Mesenteric fat pad (tissue), 1 donor: Measurements from ENCODE around the gene CCDC71L. TPM values are rescaled to one million over a fixed set of nuclear protein-coding genes. Genes with fewer than 3 reads are reported as not detected.

Experiments used
- DNase-seq: peaks from one replicate; pipeline ENCODE4 v3.0.0-alpha.2; 2020; ENCODE audit warnings: low spot score
- total RNA-seq: library from RNA; stranded (reverse); fragmentation: NEBNext Ultra II Directional; extraction: Animal tissue kit (Norgen Biotek cat#: 25700); gene quantifications from one replicate; pipeline ENCODE4 v1.2.1, GENCODE V29; 2021
- donor health status: DM: yes; HTN: yes; CAD: no.

Gene CCDC71L
- total RNA-seq, 1 donor from 2014 or later: 122 TPM

DNA sequence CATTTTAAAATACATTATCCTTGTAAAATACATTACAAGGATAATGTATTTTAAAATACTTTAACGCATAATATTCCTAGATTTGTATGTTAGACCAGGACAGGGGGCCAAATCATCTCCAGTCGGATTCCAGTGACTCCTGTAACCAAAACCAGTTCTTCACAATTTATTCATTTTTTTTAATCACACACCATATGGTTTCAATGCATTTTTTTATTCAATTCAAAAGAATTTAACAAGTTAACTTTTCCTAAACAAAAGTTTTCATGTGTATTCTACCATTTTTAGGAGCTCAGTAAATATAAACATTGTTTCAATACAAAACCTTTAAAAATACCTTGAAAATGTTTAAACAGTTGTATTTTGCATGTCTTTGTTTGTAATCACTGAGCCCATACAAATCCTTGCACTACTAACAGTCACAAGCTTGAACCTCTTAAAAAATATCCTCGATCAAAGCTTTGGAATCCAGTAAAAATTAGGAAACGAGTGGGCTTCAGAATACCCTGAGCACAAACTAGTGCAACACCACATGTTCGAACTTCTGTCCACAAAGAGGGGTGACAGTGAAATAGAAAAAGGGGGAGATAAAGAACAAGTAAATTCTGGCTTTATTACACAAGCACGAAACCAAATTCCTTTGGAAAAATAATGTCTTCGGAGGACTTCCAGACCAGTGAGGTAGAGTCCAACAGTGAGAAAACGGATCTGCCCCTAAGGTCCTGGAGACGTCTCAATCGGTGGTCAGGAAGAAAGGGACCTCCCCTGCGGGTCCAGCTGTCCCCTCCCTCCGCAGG is 1.6 kb downstream of the CCDC71L start:
- DNase-seq: no peak

DNA sequence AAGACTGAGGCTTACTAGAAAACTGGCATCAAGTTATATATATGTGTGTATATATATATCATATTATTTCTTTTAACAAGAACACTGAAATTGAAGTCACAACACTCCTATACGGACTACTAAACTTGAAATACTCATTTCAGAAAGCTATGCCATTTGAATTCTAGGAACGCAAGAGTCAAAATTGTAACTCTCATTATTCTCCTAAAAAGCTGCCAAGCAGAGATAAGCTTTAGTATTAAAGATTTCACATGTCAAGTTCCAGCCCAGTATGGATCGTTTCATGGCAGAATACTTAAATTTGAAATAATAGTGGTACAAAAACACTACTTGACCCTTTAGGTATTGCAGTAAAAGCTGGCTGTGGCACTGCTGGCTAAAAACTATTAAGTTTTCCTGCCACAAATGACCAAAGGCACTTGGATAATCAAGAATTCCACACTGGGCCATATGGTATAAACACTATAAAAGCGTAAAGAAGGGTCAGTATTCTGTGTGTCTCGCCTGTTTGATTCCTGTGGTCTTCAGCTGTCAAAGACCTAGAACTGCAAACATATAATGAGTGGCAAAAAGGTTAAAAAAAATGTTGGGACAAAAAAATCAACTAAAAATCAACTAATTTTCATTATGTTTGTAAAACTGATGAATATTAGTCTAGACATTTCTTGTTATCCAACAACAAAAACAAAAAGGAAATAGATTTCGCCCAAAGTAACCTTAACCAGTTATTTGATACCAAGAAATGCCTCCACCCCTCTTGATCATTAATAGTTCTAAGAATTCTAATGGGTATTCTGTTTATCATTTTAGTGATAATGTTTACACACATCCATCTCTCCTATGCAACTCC is 2.4 kb downstream of the CCDC71L start:
- no peak for DNase-seq

DNA sequence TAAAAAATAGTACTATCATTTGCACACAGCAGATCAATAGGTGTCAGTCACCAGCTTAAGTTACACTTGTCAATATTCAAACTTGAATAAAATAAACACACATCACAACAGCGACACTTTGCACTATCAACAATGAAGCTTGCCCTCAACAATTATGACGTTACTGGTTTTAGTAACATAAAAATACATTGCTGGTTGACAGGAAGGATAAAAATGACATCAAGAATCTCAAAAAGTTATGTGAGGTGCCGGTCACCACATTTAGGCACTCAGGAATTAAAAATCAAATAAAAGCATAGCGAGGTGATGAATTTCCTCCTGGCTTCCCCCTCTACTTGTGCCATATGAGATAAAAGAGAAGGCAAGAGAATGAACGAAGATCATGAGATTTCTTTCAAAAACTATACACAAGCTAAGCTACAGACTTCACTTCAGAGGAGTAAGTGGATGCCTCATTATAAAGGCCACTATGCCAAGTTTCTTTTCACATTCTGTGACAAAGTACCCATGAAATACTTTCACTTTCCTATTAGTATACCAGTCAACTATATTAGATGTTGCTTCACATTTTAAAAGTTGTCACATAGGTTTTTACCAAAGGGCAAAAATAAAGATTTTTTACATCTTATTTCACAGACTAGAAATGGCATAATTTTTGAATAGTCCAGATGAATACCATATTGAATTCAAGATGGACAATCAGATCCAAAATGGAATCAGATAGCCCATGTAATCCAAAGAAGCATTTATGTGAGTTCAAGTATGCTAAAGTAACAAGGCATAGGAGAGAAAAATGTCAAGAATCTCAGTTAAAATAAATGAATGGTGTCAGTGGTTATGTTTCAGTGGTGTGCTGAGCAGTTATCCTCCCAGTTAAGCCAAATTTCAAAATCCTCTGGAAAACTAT is 3.6 kb downstream of the CCDC71L start:
- DNase-seq: no peak

DNA sequence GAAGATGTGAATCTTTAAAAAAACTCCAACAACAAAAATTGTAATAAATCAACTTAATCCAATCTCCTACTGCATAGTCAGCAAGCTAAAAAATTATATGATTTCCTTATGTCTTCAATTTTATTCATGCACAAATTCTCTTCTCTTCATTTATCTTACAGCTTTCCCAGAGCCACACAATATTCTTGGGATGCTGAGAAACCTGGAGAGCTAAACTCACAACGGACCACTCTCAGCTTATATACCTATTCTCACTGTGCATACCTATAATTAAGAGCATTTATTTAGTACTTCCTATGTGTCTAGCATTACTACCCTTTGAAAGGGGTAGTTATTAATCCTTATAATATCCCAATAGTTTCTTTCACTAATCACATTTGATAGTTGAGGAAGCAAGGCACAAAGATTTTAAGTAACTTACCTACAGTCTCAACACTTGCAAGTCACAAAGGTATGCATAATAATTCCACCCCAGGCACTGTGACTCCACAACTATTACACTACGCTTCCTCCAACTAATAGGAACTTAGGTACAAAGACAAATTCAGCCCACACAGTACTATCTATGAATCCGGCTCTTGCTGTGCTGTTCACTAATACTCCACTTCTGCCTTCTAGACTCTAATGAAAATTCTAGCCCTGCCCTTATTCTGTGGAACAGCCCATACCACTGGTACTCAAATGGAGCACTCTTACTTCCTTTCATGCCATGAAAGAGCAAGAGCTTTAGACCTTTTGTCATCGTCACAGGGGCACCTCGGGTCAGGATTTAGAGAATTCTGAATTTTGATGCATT is 5.1 kb downstream of the CCDC71L start:
- DNase-seq: no peak

DNA sequence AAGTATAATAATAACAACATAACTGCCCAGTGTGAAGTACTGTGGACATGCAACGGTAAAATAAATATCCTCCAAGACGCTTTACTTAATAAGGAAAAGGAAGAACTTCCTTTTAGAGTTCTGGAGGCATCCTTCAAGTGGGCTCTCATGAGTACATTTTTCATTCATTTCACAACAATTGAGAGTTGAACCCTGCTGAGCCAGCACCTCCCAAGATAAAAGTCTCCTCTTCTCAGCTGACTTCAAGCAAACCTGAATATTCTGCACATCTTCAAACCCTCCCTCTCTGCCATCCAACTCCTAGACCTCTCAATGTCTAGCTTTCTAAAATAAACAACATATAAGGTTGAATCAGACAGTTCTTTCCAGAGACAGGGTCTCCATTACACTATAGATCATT is 7.5 kb downstream of the CCDC71L start:
- DNase-seq: no peak

DNA sequence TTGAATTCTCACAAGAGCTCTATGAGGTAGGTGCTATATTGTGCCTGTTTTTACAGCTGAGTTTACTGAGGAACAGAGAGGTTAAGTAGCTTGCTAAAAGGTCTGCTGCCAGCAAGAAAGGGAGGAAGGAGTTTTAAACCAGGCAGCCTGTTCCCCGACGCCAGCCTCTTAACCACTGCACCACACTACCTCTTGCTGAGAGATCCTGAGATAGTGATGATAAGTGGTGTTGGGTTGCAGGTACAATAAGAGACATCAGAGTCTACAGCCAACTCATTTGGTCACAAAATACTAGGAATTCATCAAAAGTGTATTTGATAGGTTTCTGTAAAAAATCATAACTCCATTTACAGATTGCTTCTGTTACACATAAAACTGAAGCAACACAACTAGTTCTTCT is 8.0 kb downstream of the CCDC71L start:
- DNase-seq: no peak

DNA sequence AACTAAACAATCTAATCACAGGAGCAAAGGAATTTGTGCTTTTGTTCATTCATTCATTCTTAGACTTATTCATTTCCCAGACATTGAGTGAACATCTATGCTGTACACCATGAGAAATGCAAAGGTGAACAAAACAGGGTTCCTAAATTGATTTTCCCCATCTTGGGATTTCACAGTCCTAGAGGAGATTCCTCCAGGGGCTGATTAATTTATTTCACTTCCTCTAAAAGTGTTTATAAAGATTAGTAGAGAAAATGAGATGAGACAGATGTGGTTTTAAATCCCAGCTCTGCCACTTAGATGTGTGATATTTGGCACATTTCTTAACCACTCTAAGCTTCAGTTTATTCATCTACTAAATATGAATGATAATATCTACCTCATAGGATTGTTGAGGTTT is 8.9 kb downstream of the CCDC71L start:
- DNase-seq: no peak

DNA sequence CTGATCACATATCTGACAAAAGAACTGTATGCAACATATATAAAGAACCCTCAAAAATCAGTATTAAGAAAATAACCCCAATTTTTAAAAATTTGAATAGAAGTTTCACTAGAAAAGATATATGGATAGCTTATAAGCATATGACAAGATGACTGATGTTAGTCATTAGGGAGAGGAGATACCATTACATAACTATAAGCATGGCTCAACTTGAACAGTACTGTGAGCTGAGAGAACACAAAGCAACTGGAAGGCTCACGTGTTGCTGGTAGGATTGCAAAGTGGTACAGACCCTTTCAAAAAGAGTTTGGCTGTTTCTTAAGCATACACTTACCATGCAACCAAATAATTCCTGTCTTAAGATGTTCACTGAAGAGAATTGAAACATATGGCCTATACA is 14.7 kb downstream of the CCDC71L start:
- no peak for DNase-seq

DNA sequence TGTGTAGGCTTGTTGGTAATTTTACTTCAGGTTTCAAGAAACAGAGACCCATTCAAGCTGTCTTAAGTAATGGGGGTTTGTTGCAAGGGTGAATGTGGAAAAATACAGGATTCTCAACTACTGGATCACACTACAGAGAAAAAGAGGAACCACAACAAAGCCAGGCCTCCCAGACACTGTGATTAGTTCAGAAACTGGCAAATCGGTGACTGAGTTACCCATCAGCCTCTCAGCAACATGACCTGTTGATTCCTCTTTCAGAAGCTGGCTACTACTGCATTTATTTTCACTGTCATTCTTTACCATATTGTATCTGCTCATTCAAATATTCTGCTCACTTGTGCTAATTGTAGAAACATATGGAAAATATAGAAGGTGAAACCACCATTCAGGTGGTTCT is 16.0 kb downstream of the CCDC71L start:
- DNase-seq: no peak

DNA sequence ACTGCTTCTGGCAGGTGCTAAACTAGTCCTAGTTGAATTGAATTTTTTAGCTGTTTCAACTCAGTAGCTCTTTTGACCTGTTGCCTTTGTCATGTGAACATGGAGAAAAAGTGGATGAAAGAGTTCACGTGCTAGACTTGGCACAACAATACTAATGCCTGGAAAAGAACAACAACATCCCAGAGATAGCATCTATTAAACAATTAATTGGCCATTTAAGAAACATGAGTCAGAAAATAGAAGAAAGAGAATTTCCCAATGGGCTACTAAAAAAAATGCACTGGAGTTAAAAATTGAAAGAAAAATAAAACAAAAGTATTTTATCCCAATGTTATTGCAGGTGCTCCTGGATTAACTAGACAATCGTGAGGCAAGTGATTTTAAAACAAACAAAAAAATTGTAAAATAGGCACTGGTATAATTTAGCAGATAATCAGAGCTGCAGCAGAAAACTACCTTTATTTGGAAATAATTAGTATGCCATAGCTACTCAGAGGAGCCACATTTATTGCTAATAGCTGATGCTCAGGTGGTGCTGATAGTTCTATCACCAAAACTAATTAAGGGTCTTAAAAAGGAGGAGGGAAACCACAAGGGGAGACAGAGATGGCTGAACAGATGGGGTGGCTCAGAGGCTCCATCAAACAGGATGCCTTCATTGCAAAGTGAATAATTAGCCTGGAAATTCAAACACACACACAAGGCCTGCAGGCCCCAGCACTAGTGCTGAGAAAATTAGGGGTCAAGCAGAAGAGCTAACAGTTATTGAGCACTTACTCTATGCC is 17.6 kb downstream of the CCDC71L start:
- DNase-seq: no peak

DNA sequence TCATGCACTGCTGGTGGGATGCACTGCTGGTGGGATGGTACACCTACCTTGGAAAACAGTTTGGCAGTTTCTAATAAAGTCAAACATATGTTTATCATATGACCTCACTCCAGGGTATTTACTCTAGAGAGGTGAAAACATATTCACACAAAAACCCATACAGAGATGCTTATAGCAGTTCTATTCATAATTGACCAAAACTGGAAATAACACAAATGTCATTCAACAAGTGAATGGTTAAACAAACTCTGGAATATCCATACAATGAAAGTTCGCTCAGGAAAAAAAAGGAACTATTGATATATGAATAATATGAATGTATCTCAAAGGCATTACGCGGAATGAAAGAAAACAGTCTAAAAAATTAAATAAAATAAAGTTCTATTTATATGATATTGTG is 19.5 kb downstream of the CCDC71L start:
- no peak for DNase-seq

DNA sequence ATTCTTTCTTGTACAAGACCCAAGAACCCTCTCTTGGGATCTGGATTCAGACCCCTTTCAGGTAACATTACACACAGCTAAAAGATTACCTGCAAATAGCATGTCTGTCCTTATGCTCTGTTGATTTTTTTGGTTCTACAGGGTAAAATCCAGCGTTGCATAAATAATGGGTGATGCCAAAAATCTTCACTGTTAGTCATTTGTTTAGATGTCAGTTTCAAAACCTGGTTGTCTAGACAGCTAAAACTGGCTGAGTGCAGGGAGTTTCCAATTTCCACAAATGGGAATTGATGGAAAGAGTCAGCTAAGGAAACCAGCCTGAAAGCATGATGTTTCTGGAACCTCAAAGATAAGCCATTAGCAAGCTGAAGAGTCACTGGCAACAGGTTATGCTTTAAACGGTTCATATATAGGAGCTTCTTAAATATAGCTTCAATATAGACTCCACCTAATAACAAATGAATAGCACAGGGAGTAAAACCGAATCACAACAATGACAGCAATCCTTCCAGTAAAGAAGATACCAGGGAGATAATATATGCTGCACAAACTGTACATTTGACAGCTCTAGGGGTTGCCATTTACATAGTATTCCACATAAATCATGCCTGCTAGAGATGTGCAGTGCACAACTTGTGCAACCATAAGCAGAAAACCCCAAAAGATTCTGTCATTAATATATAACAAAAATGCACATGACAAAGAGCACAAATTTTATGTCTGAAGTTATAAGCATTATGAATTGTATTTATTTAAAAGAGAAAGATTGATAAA is 20.4 kb downstream of the CCDC71L start:
- no peak for DNase-seq

DNA sequence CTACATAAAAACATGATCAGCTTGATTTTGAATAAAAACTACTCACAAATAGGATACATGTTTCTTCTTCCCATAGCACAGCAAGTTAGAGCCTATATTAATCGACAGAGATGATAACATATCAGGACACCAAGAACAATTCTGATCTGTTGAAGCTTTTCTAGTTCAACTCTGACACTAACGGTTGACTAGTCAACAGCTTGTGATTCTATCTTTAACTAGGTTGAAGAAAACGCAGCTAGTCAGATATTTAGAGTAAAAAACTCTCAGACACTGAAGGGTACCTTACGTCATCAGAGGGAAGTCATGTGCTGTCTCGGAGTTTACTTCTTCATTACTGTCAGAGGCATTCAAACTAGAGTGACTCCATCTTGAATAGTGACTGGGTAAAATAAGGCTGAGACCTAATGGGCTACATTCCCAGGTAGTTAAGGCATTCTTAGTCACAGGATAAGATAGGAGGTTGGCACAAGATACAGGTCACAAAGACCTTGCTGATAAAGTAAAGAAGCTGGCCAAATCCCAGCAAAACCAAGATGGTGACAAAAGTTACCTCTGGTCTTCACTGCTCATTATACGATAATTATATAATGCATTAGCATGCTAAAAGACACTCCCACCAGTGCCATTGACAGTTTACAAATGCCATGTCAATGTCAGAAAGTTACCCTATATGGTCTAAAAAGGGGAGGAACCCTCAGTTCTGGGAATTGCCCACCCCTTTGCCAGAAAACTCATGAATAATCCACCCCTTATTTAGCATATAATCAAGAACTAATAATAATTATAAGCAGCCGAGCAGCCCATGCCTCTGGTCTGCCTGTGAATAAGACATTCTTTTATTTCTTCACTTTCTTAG is 21.3 kb downstream of the CCDC71L start:
- no peak for DNase-seq

DNA sequence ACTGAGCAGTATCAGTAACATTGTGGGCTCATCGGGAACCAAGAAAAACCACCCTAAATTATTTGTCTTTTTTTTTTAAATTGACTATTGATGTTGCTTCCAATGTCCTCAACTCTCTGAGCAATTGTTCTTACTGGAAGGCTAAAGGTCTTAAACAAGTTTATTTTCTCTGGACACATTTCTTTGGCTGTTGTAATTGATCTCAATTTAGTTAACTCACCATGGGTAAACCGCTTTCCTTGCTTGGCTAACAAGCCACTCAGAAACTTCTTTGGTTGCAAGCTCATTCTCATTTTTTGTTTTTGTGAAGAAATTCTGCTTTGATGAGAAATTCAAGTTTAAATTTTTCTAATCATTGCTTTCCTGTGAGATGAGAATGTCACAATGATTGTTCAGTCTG is 25.5 kb downstream of the CCDC71L start:
- no peak for DNase-seq

DNA sequence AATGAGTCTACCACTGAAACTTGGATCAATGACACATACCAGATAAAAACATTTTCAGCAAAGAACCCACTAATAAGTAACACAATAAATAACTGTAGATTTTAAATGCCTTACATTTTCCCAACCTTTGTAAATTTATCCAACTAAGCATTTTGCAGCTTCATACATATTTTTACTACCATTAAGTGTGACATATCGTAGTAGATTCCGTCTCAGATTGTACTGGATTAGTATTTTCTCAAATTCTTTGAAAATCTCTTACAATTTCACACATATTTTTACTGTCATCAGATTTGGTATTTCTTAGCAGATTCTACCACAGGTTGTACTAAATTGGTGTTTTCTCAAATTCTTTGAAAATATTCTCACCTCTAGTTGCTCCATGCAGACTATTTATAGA is 26.0 kb downstream of the CCDC71L start:
- DNase-seq: no peak

DNA sequence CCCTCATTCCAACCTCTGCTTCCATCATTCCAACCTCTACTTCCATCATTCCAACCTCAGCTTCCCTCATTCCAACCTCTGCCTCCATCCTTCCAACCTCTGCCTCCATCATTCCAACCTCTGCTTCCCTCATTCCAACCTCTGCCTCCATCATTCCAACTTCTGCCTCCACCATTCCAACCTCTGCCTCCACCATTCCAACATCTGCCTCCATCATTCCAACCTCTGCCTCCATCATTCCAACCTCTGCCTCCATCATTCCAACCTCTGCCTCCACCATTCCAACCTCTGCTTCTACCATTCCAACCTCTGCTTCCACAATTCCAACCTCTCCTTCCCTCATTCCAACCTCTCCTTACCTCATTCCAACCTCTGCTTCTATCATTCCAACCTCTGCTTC is 30.3 kb downstream of the CCDC71L start:
- DNase-seq: no peak

DNA sequence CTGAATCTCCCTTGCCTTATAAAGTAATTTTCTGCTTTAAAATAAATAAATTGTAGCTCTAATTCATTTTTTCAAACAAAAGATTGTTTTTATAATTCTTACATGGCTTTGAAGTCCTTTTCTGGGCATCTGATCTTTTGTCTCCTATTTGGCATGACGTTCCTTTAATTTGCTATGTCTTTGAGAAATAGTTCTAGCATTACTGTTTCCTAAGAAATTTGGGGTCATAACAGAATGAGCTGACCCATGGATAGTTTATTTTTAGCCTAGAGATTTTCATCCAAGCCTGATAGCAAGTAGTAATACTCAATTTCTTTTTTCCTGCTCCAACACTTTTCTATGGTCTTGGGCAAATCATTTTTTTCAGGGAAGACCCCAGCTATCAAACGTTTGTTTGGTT is 31.4 kb downstream of the CCDC71L start:
- DNase-seq: no peak
